K562 (cell line): ENCODE data around the gene JAKMIP2. TPM values are rescaled to one million over a fixed set of nuclear protein-coding genes. Genes with fewer than 3 reads are reported as not detected.

Experiments
- HSF4 ChIP-seq: fragments of 250-450 bp; sonication (Bioruptor Pico); IDR thresholded peaks from 2 replicates; pipeline ENCODE4 v2.1.2; 2022; ENCODE audit warnings: mild to moderate bottlenecking, moderate library complexity, borderline replicate concordance
- NELFE ChIP-seq: IDR thresholded peaks from 2 replicates; pipeline ENCODE4 v1.6.1; 2011; ENCODE audit warnings: mild to moderate bottlenecking; ENCODE audit not compliant: insufficient read depth, insufficient read length
- PHTF2 ChIP-seq: fragments of 250-450 bp; sonication (Bioruptor Pico); IDR thresholded peaks from 2 replicates; pipeline ENCODE4 v1.5.0; 2021; ENCODE audit warnings: mild to moderate bottlenecking
- ZNF764 ChIP-seq: fragments of 250-450 bp; sonication (Bioruptor Pico); IDR thresholded peaks from 2 replicates; pipeline ENCODE4 v1.4.0; 2020; ENCODE audit warnings: low read depth, mild to moderate bottlenecking, moderate library complexity
- polyA plus RNA-seq, 8 experiments: library from polyadenylated mRNA; depleted of rRNA in 4 of 8; stranded (reverse) in 5 of 8; unstranded in 3 of 8; fragments of >200 nt; fragmentation: Nextera tagmentation in 2 of 8; fragmentation: Illumina TruSeq in 1 of 8; extraction: Ambion mirVana in 2 of 8; extraction: Trizol in 1 of 8; gene quantifications; 2 replicates each; pipeline versions ENCODE4 v1.2.1 to v1.2.3, GENCODE V29; 2011 to 2014; ENCODE audit warnings: inconsistent platforms in 1 of 8, missing spikeins in 1 of 8
- total RNA-seq, 7 experiments: library from RNA; depleted of rRNA in 6 of 7; stranded (reverse); fragments of >200 nt in 6 of 7; fragmentation: Illumina TruSeq in 2 of 7; extraction: Trizol in 2 of 7; gene quantifications; 2 replicates each; pipeline versions ENCODE4 v1.2.1 to v1.2.3, GENCODE V29; 2011 to 2021; ENCODE audit warnings: low replicate concordance in 1 of 7
- TF ChIP-seq, protein P1 (sequence below): fragments of 200-600 bp; sonication (generic); IDR thresholded peaks from one replicate; pipeline ENCODE4 v1.6.1; 2012; ENCODE audit warnings: mild to moderate bottlenecking, low read depth, low read length, inconsistent platforms
- TF ChIP-seq, protein P2 (sequence below): sonication (generic); formaldehyde crosslinking; IDR thresholded peaks from 2 replicates; pipeline ENCODE4 v1.8.1; 2023; ENCODE audit warnings: mild to moderate bottlenecking, missing genetic modification reagents

The JAKMIP2 gene
- total and polyA plus RNA-seq, 9 of the 15 experiments (the other 6 are each of a cell fraction or from before 2014, with no cell fraction given), result not detected

DNA sequence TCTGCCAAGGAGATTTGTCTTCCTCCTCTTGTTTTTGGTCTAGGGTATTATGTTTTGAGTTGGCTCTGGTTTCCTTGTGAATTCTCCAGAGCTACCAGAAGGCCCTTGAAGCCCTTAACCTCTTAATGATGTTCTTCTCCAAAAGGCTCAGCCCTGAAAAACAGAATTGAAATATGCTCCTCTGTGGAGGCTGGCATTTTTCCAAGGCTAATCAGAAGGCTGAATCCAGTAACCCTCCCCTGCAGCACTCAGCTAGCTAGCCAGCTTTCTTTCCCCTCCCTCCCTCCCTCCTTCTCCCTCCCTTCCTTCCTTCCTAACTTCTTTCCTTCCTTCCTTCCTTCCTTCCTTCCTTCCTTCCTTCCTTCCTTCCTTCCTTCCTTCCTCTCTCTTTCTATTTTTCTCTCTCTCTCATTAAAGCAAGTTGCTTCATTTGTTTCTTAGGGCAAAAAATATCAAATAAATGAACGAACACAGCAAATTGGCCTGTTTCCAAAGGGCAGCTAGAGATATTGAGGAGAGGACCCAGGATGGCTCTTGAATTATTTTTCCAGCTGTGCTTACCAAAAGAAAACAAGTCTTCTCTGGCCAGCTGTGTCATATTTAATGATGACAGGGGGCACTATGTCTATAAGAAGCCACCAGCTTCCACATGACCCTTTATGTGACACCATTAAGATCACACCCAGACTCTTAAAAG lies 38.7 kb downstream of the JAKMIP2 start (continued):
- TF ChIP-seq, protein P1, sequence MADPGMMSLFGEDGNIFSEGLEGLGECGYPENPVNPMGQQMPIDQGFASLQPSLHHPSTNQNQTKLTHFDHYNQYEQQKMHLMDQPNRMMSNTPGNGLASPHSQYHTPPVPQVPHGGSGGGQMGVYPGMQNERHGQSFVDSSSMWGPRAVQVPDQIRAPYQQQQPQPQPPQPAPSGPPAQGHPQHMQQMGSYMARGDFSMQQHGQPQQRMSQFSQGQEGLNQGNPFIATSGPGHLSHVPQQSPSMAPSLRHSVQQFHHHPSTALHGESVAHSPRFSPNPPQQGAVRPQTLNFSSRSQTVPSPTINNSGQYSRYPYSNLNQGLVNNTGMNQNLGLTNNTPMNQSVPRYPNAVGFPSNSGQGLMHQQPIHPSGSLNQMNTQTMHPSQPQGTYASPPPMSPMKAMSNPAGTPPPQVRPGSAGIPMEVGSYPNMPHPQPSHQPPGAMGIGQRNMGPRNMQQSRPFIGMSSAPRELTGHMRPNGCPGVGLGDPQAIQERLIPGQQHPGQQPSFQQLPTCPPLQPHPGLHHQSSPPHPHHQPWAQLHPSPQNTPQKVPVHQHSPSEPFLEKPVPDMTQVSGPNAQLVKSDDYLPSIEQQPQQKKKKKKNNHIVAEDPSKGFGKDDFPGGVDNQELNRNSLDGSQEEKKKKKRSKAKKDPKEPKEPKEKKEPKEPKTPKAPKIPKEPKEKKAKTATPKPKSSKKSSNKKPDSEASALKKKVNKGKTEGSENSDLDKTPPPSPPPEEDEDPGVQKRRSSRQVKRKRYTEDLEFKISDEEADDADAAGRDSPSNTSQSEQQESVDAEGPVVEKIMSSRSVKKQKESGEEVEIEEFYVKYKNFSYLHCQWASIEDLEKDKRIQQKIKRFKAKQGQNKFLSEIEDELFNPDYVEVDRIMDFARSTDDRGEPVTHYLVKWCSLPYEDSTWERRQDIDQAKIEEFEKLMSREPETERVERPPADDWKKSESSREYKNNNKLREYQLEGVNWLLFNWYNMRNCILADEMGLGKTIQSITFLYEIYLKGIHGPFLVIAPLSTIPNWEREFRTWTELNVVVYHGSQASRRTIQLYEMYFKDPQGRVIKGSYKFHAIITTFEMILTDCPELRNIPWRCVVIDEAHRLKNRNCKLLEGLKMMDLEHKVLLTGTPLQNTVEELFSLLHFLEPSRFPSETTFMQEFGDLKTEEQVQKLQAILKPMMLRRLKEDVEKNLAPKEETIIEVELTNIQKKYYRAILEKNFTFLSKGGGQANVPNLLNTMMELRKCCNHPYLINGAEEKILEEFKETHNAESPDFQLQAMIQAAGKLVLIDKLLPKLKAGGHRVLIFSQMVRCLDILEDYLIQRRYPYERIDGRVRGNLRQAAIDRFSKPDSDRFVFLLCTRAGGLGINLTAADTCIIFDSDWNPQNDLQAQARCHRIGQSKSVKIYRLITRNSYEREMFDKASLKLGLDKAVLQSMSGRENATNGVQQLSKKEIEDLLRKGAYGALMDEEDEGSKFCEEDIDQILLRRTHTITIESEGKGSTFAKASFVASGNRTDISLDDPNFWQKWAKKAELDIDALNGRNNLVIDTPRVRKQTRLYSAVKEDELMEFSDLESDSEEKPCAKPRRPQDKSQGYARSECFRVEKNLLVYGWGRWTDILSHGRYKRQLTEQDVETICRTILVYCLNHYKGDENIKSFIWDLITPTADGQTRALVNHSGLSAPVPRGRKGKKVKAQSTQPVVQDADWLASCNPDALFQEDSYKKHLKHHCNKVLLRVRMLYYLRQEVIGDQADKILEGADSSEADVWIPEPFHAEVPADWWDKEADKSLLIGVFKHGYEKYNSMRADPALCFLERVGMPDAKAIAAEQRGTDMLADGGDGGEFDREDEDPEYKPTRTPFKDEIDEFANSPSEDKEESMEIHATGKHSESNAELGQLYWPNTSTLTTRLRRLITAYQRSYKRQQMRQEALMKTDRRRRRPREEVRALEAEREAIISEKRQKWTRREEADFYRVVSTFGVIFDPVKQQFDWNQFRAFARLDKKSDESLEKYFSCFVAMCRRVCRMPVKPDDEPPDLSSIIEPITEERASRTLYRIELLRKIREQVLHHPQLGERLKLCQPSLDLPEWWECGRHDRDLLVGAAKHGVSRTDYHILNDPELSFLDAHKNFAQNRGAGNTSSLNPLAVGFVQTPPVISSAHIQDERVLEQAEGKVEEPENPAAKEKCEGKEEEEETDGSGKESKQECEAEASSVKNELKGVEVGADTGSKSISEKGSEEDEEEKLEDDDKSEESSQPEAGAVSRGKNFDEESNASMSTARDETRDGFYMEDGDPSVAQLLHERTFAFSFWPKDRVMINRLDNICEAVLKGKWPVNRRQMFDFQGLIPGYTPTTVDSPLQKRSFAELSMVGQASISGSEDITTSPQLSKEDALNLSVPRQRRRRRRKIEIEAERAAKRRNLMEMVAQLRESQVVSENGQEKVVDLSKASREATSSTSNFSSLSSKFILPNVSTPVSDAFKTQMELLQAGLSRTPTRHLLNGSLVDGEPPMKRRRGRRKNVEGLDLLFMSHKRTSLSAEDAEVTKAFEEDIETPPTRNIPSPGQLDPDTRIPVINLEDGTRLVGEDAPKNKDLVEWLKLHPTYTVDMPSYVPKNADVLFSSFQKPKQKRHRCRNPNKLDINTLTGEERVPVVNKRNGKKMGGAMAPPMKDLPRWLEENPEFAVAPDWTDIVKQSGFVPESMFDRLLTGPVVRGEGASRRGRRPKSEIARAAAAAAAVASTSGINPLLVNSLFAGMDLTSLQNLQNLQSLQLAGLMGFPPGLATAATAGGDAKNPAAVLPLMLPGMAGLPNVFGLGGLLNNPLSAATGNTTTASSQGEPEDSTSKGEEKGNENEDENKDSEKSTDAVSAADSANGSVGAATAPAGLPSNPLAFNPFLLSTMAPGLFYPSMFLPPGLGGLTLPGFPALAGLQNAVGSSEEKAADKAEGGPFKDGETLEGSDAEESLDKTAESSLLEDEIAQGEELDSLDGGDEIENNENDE, result no peak
- TF ChIP-seq PHTF2 (CRISPR knock-in tag) (no peak), HSF4 (no peak), NELFE (no peak), ZNF764 (no peak)
- TF ChIP-seq, protein P2, sequence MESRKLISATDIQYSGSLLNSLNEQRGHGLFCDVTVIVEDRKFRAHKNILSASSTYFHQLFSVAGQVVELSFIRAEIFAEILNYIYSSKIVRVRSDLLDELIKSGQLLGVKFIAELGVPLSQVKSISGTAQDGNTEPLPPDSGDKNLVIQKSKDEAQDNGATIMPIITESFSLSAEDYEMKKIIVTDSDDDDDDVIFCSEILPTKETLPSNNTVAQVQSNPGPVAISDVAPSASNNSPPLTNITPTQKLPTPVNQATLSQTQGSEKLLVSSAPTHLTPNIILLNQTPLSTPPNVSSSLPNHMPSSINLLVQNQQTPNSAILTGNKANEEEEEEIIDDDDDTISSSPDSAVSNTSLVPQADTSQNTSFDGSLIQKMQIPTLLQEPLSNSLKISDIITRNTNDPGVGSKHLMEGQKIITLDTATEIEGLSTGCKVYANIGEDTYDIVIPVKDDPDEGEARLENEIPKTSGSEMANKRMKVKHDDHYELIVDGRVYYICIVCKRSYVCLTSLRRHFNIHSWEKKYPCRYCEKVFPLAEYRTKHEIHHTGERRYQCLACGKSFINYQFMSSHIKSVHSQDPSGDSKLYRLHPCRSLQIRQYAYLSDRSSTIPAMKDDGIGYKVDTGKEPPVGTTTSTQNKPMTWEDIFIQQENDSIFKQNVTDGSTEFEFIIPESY (CRISPR knock-in tag), result no peak
- TF ChIP-seq, all 486 proteins: peak for 0
